PC-3 (cell line): ENCODE measurements around the gene CNKSR3. TPM values are rescaled to one million over a fixed set of nuclear protein-coding genes. Genes with fewer than 3 reads are reported as not detected.

Experiments
- ATAC-seq: fragments of 200-7000 bp; cut with Tn5 transposase; 2 replicates; pipeline ENCODE4 v1.9.1; 2020; ENCODE audit warnings: mild to moderate bottlenecking, moderate library complexity
- BruUV-seq: library from RNA; stranded (reverse); fragments of 400-500 nt; replicated peaks from 2 replicates; lab custom pipeline; 2021; lab: Mats Ljungman, UMichigan
- CTCF ChIA-PET: fragments of 300-600 bp; sonication (Branson Sonifier 250); formaldehyde crosslinking; loops from one replicate; lab custom pipeline; 2022; ENCODE audit warnings: antibody characterized with exemption; lab: Charles Lee
- POLR2A ChIA-PET: fragments of 300-600 bp; sonication (Branson Sonifier 250); formaldehyde crosslinking; loops from one replicate; lab custom pipeline; 2022; ENCODE audit warnings: antibody characterized with exemption; ENCODE audit not compliant: unreplicated experiment; lab: Charles Lee
- DNase-seq: peaks from one replicate; pipeline ENCODE4 v3.0.0-alpha.2; 2015
- H2AFZ ChIP-seq: fragments of 300-600 bp; sonication (generic); 2 replicates; pipeline ENCODE4 v1.6.0; 2016; ENCODE audit warnings: antibody characterized with exemption, low read length
- H3F3A ChIP-seq: fragments of 300-600 bp; sonication (generic); one replicate; pipeline ENCODE4 v1.6.0; 2017; ENCODE audit warnings: antibody characterized with exemption, low read length, control low read depth, mild to moderate bottlenecking; ENCODE audit not compliant: unreplicated experiment
- H3K27ac ChIP-seq: fragments of 300-600 bp; sonication (generic); 2 replicates; pipeline ENCODE4 v1.5.1; 2016; ENCODE audit warnings: mild to moderate bottlenecking, low read length
- H3K27me3 ChIP-seq: fragments of 300-600 bp; sonication (generic); 2 replicates; pipeline ENCODE4 v1.6.1; 2016; ENCODE audit warnings: low read length, mixed read lengths
- H3K36me3 ChIP-seq: fragments of 300-600 bp; sonication (generic); 2 replicates; pipeline ENCODE4 v1.6.1; 2016; ENCODE audit warnings: low read depth, mixed run types, low read length, mixed read lengths
- H3K4me1 ChIP-seq: fragments of 300-600 bp; sonication (generic); 2 replicates; pipeline ENCODE4 v1.5.1; 2016; ENCODE audit warnings: low read length; ENCODE audit not compliant: insufficient read depth
- H3K4me2 ChIP-seq: fragments of 300-600 bp; sonication (generic); 2 replicates; pipeline ENCODE4 v1.6.0; 2016; ENCODE audit warnings: low read length
- H3K4me3 ChIP-seq: fragments of 300-600 bp; sonication (generic); 2 replicates; pipeline ENCODE4 v1.5.1; 2016; ENCODE audit warnings: mild to moderate bottlenecking, low read length, mixed read lengths
- H3K79me2 ChIP-seq: fragments of 300-600 bp; sonication (generic); 2 replicates; pipeline ENCODE4 v1.6.1; 2017; ENCODE audit warnings: low read length, mixed read lengths
- H3K9ac ChIP-seq: fragments of 300-600 bp; sonication (generic); 2 replicates; pipeline ENCODE4 v1.6.0; 2016; ENCODE audit warnings: mild to moderate bottlenecking, low read length
- H3K9me2 ChIP-seq: fragments of 300-600 bp; sonication (generic); replicated peaks from 2 replicates; pipeline ENCODE4 v1.6.1; 2016; ENCODE audit warnings: mixed run types, low read length, mixed read lengths
- H3K9me3 ChIP-seq: fragments of 300-600 bp; sonication (generic); 2 replicates; pipeline ENCODE4 v1.6.1; 2016; ENCODE audit warnings: low read length, mixed read lengths
- H4K20me1 ChIP-seq: fragments of 300-600 bp; sonication (generic); 2 replicates; pipeline ENCODE4 v1.6.1; 2016; ENCODE audit warnings: low read length, mixed read lengths
- CTCF ChIP-seq: fragments of 300-600 bp; sonication (generic); conservative IDR thresholded peaks from 2 replicates; pipeline ENCODE4 v1.5.1; 2017; ENCODE audit warnings: antibody characterized with exemption, low read depth, mild to moderate bottlenecking, low read length
- EZH2 ChIP-seq: fragments of 300-600 bp; sonication (generic); IDR thresholded peaks from one replicate; pipeline ENCODE4 v1.6.1; 2017; ENCODE audit warnings: antibody characterized with exemption, mild to moderate bottlenecking, low read length; ENCODE audit not compliant: unreplicated experiment
- EZH2phosphoT487 ChIP-seq: fragments of 300-600 bp; sonication (generic); IDR thresholded peaks from 2 replicates; pipeline ENCODE4 v1.6.1; 2018; ENCODE audit warnings: mild to moderate bottlenecking, antibody characterized with exemption, low read length, borderline replicate concordance
- intact Hi-C: fragments of 100-400 bp; cut with micrococcal nuclease; formaldehyde crosslinking; loops from 2 replicates; pipeline ENCODE4 v1.9.0; 2023
- total RNA-seq: library from RNA; depleted of rRNA; stranded (reverse); fragments of >200 nt; gene quantifications from 2 replicates; pipeline ENCODE4 v1.2.3, GENCODE V29; 2014

The CNKSR3 gene
- total RNA-seq, 1 experiment from 2014 or later = 3.2 TPM

GRCh38 chr6:154506108-154506507 lies 4.4 kb downstream of the CNKSR3 start:
- Histone ChIP-seq H3K9ac (no peak overlapping the region), H3F3A (peaks cover 3% of the 10 kb centered on the region), H3K36me3 (no peaks in the 10 kb centered on the region), H3K9me2 (no peaks in the 10 kb centered on the region), H3K4me2 (no peak overlapping the region), H3K4me1 (peaks cover 5% of the 10 kb centered on the region), H3K27ac (no peak overlapping the region), H3K27me3 (no peaks in the 10 kb centered on the region), H2AFZ (no peak overlapping the region), H3K4me3 (no peak overlapping the region), H3K9me3 (no peaks in the 10 kb centered on the region), H3K79me2 (peaks cover 10% of the 10 kb centered on the region; the same call in 1 of the 2 replicates), H4K20me1 (no peaks in the 10 kb centered on the region; the same call in 1 of the 2 replicates)
- DNase-seq (no peak), ATAC-seq (no peak)
- intact Hi-C loops = loop anchor here (10.0 kb wide), 1 partner anchor 169 kb away; no protein-coding TSS in a partner anchor
- BruUV-seq = no TSS peak
- no peak for TF ChIP-seq EZH2
- ChIA-PET CTCF (no interaction called here), POLR2A (no interaction called here)

- no TSS peak for BruUV-seq
- peaks cover 5% of the 10 kb centered on the region for H3K4me1 ChIP-seq
- ChIA-PET CTCF (no interaction called here), POLR2A (no interaction called here)
- no peak overlapping the region for H3K9ac ChIP-seq
- H3F3A ChIP-seq = no peaks in the 10 kb centered on the region
- DNase-seq (no peak), ATAC-seq (no peak)
- no peak overlapping the region for H3K4me3 ChIP-seq
- H3K36me3 ChIP-seq = no peaks in the 10 kb centered on the region
- H3K9me2 ChIP-seq = no peaks in the 10 kb centered on the region
- no peak overlapping the region for H3K27ac ChIP-seq
- H3K9me3 ChIP-seq = no peaks in the 10 kb centered on the region
- no peak overlapping the region for H3K4me2 ChIP-seq
- TF ChIP-seq CTCF (no peak), EZH2 (no peak), EZH2phosphoT487 (no peak)
- intact Hi-C loops = loop anchor here (10.0 kb wide), 1 partner anchor 170 kb away; no protein-coding TSS in a partner anchor
- no peaks in the 10 kb centered on the region for H3K27me3 ChIP-seq
- no peak overlapping the region for H2AFZ ChIP-seq
- no peaks in the 10 kb centered on the region; the same call in 1 of the 2 replicates for H4K20me1 ChIP-seq
- H3K79me2 ChIP-seq = peaks cover 10% of the 10 kb centered on the region; the same call in 1 of the 2 replicates
Observed at GRCh38 chr6:154504865-154505449, 5.5 kb downstream of the CNKSR3 start.

GRCh38 chr6:154504102-154504501 lies 6.4 kb downstream of the CNKSR3 start:
- Histone ChIP-seq H3K9me3 (no peaks in the 10 kb centered on the region), H2AFZ (no peak overlapping the region), H3F3A (no peaks in the 10 kb centered on the region), H3K9me2 (no peaks in the 10 kb centered on the region), H3K27me3 (no peaks in the 10 kb centered on the region), H3K36me3 (no peaks in the 10 kb centered on the region), H3K4me3 (no peak overlapping the region), H3K9ac (no peak overlapping the region), H3K4me2 (no peak overlapping the region), H3K79me2 (peaks cover 10% of the 10 kb centered on the region; the same call in 1 of the 2 replicates), H3K4me1 (peaks cover 5% of the 10 kb centered on the region), H3K27ac (no peak overlapping the region), H4K20me1 (no peaks in the 10 kb centered on the region; the same call in 1 of the 2 replicates)
- TF ChIP-seq EZH2 (no peak), EZH2phosphoT487 (no peak), CTCF (no peak)
- ChIA-PET POLR2A (no interaction called here), CTCF (no interaction called here)
- no TSS peak for BruUV-seq
- intact Hi-C loops = loop anchor here (10.0 kb wide), 1 partner anchor 171 kb away; no protein-coding TSS in a partner anchor
- ATAC-seq (no peak), DNase-seq (no peak)
